Osteocyte (in vitro differentiated cells): ENCODE results near the gene UGT1A7. TPM values are rescaled to one million over a fixed set of nuclear protein-coding genes. Genes with fewer than 3 reads are reported as not detected.

Experiments used
- DNase-seq: peaks from one replicate; pipeline ENCODE4 v3.0.0; 2021; ENCODE audit warnings: mixed read lengths; ENCODE audit not compliant: unreplicated experiment; ENCODE audit errors: extremely low spot score
- H3K27ac Mint-ChIP-seq: one replicate; pipeline ENCODE4 v1.8.0; 2021; ENCODE audit warnings: mild to moderate bottlenecking, mixed read lengths; ENCODE audit not compliant: unreplicated experiment
- H3K27me3 Mint-ChIP-seq: one replicate; pipeline ENCODE4 v1.8.0; 2021; ENCODE audit warnings: mixed read lengths; ENCODE audit not compliant: unreplicated experiment
- H3K36me3 Mint-ChIP-seq: one replicate; pipeline ENCODE4 v1.8.0; 2021; ENCODE audit warnings: mixed read lengths; ENCODE audit not compliant: unreplicated experiment
- H3K4me1 Mint-ChIP-seq: one replicate; pipeline ENCODE4 v1.8.0; 2021; ENCODE audit warnings: mixed read lengths; ENCODE audit not compliant: unreplicated experiment
- H3K4me3 Mint-ChIP-seq: one replicate; pipeline ENCODE4 v1.8.0; 2021; ENCODE audit warnings: mild to moderate bottlenecking, moderate library complexity, mixed read lengths; ENCODE audit not compliant: unreplicated experiment
- H3K9me3 Mint-ChIP-seq: one replicate; pipeline ENCODE4 v1.8.0; 2021; ENCODE audit warnings: mixed read lengths; ENCODE audit not compliant: unreplicated experiment
- CTCF ChIP-seq: fragments of 200-600 bp; sonication (generic); IDR thresholded peaks from 2 replicates; pipeline ENCODE4 v1.5.0; 2021; ENCODE audit warnings: antibody characterized with exemption, mild to moderate bottlenecking, moderate library complexity
- total RNA-seq: library from RNA; stranded (reverse); gene quantifications from 2 replicates; pipeline ENCODE4 v1.2.1, GENCODE V29; 2021

UGT1A7 gene
- total RNA-seq, 1 donor from 2014 or later: not detected

- DNase-seq: peak; percentile 63
- TF ChIP-seq CTCF: no peak
- Mint-ChIP-seq H3K27ac (no peak overlapping the region), H3K27me3 (peaks cover 8% of the 10 kb centered on the region), H3K36me3 (no peaks in the 10 kb centered on the region), H3K4me3 (no peak overlapping the region), H3K4me1 (peaks cover 16% of the 10 kb centered on the region), H3K9me3 (no peaks in the 10 kb centered on the region)
Measured at GRCh38 chr2:233821196-233821595, 139.5 kb downstream of the UGT1A7 start.

- TF ChIP-seq CTCF: no peak
- peak; percentile 73 for DNase-seq
- Mint-ChIP-seq H3K4me1 (peaks cover 11% of the 10 kb centered on the region), H3K27ac (no peak overlapping the region), H3K36me3 (no peaks in the 10 kb centered on the region), H3K4me3 (no peak overlapping the region), H3K9me3 (peaks cover 1% of the 10 kb centered on the region), H3K27me3 (peaks cover 8% of the 10 kb centered on the region)
Measured at GRCh38 chr2:233821709-233822100, 140.0 kb downstream of the UGT1A7 start.

GRCh38 chr2:233822101-233822771, 140.5 kb downstream of the UGT1A7 start:
- no peak overlapping the region for H3K4me3 Mint-ChIP-seq
- H3K27ac Mint-ChIP-seq: no peak overlapping the region
- peaks cover 6% of the 10 kb centered on the region for H3K4me1 Mint-ChIP-seq
- H3K9me3 Mint-ChIP-seq: peaks cover 4% of the 10 kb centered on the region
- TF ChIP-seq CTCF: no peak
- H3K36me3 Mint-ChIP-seq: no peaks in the 10 kb centered on the region
- DNase-seq: peak; percentile 83
- H3K27me3 Mint-ChIP-seq: peaks cover 7% of the 10 kb centered on the region

Other genes with a start within 250 kb of the UGT1A7 start
- gene USP40, start 115.1 kb upstream of the UGT1A7 start, total RNA-seq: 36.4 and 40.6 TPM in 2 replicates
- gene UGT1A8, start 64.3 kb upstream of the UGT1A7 start, total RNA-seq: not detected in 2 replicates
- gene UGT1A10, start 45.5 kb upstream of the UGT1A7 start, total RNA-seq: not detected in 2 replicates
- not detected in 2 replicates for gene UGT1A9, start 10.0 kb upstream of the UGT1A7 start, total RNA-seq
- not detected in 2 replicates for gene UGT1A6, start 11.0 kb downstream of the UGT1A7 start, total RNA-seq
- not detected in 2 replicates for gene UGT1A5, start 31.0 kb downstream of the UGT1A7 start, total RNA-seq
- gene UGT1A4, start 36.8 kb downstream of the UGT1A7 start, total RNA-seq: not detected in 2 replicates
- not detected in 2 replicates for gene UGT1A3, start 47.1 kb downstream of the UGT1A7 start, total RNA-seq
- gene UGT1A1, start 78.4 kb downstream of the UGT1A7 start, total RNA-seq: not detected in 2 replicates
- not detected in 2 replicates for gene MROH2A, start 96.4 kb downstream of the UGT1A7 start, total RNA-seq
- 7.7 and 7.9 TPM in 2 replicates for gene HJURP, start 172.6 kb downstream of the UGT1A7 start, total RNA-seq
- not detected in 2 replicates for gene TRPM8, start 235.5 kb downstream of the UGT1A7 start, total RNA-seq